PFSK-1 (cell line): ENCODE results near the gene CTXN1.

Source experiments
- FOXP2 ChIP-seq: optimal IDR thresholded peaks from 2 replicates; pipeline ENCODE3; 2011; ENCODE audit warnings: borderline replicate concordance, control low read depth, inconsistent platforms; ENCODE audit not compliant: insufficient read depth; ENCODE audit errors: extremely low read length, extremely low read depth
- POLR2AphosphoS5 ChIP-seq: IDR thresholded peaks from 2 replicates; pipeline ENCODE4 v1.6.1; 2012; ENCODE audit warnings: low read depth, mild to moderate bottlenecking, control low read depth, low read length, moderate library complexity
- SIN3A ChIP-seq: IDR thresholded peaks from 2 replicates; pipeline ENCODE4 v1.6.1; 2012; ENCODE audit warnings: mild to moderate bottlenecking, low read length, moderate library complexity, borderline replicate concordance; ENCODE audit not compliant: insufficient read depth
- TAF1 ChIP-seq: IDR thresholded peaks from 2 replicates; pipeline ENCODE4 v1.6.1; 2012; ENCODE audit warnings: low read length, control low read depth, borderline replicate concordance; ENCODE audit not compliant: insufficient read depth
- TF ChIP-seq, protein P1 (sequence below), 2 experiments: IDR thresholded peaks; 2 replicates each; pipeline versions ENCODE4 v1.6.1 to v1.8.0; 2011 to 2012; ENCODE audit warnings: low read depth in 2 of 2, low read length in 2 of 2, control low read depth in 1 of 2, inconsistent platforms in 1 of 2, mild to moderate bottlenecking in 1 of 2, moderate library complexity in 1 of 2; ENCODE audit not compliant: insufficient read depth in 1 of 2

Gene CTXN1

GRCh38 chr19:7909471-7910067 is 16.4 kb downstream of the CTXN1 start:
- no peak for TF ChIP-seq TAF1
- no peak for TF ChIP-seq POLR2AphosphoS5
- TF ChIP-seq, protein P1, sequence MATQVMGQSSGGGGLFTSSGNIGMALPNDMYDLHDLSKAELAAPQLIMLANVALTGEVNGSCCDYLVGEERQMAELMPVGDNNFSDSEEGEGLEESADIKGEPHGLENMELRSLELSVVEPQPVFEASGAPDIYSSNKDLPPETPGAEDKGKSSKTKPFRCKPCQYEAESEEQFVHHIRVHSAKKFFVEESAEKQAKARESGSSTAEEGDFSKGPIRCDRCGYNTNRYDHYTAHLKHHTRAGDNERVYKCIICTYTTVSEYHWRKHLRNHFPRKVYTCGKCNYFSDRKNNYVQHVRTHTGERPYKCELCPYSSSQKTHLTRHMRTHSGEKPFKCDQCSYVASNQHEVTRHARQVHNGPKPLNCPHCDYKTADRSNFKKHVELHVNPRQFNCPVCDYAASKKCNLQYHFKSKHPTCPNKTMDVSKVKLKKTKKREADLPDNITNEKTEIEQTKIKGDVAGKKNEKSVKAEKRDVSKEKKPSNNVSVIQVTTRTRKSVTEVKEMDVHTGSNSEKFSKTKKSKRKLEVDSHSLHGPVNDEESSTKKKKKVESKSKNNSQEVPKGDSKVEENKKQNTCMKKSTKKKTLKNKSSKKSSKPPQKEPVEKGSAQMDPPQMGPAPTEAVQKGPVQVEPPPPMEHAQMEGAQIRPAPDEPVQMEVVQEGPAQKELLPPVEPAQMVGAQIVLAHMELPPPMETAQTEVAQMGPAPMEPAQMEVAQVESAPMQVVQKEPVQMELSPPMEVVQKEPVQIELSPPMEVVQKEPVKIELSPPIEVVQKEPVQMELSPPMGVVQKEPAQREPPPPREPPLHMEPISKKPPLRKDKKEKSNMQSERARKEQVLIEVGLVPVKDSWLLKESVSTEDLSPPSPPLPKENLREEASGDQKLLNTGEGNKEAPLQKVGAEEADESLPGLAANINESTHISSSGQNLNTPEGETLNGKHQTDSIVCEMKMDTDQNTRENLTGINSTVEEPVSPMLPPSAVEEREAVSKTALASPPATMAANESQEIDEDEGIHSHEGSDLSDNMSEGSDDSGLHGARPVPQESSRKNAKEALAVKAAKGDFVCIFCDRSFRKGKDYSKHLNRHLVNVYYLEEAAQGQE (IDR thresholded peaks at IDR 0.05; ENCODE audit: insufficient read depth in 1 of 2, low read depth in 2 of 2, low read length in 2 of 2): no peak
- TF ChIP-seq FOXP2: no peak
- no peak for TF ChIP-seq SIN3A

DNA sequence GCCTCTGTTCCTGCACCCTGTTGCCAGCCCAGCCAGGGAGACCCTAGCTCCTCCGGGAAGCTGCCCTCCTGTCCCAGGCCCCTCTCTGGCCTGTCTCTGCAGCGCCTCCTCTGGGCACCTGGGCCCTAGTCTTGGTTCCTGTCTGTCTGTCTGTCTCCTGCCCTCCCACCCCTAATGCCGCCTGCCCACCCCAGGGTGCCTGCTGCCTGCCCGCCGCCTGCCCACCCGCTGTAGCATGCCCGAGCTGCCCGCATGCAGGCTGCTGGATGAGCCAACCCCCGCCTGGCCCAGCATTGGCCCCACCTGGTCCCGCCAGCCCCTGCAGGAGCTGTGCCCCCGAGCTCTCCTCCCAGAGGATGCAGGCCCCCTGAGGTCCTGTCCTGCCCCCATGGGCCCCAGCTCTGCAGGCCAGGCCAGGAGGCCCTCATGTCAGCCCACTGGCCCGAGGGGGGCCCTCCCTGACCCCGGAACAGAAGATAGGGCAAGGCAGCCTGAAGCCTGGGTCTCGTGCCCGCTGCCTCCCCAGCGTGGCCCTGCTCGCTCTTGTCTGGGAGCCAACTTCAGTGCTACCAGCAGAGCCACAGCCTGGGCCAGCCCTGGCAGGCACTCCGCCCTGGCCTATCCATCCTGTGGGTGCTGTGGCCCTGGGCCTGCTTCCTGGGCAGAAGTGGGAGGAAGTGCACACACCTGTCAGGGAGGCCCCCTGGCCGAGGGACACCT is 17.0 kb downstream of the CTXN1 start:
- TF ChIP-seq FOXP2 (no peak), POLR2AphosphoS5 (no peak), TAF1 (no peak), SIN3A (no peak)
- TF ChIP-seq, protein P1 (IDR thresholded peaks at IDR 0.05; ENCODE audit: insufficient read depth in 1 of 2, low read depth in 2 of 2, low read length in 2 of 2): no peak

- TF ChIP-seq, protein P1 (IDR thresholded peaks at IDR 0.05; ENCODE audit: insufficient read depth in 1 of 2, low read depth in 2 of 2, low read length in 2 of 2): no peak
- peak; percentile 14; the same call in 1 of the 2 replicates for TF ChIP-seq POLR2AphosphoS5
These were observed 17.7 kb downstream of the CTXN1 start for GRCh38 chr19:7908078-7908699.

DNA sequence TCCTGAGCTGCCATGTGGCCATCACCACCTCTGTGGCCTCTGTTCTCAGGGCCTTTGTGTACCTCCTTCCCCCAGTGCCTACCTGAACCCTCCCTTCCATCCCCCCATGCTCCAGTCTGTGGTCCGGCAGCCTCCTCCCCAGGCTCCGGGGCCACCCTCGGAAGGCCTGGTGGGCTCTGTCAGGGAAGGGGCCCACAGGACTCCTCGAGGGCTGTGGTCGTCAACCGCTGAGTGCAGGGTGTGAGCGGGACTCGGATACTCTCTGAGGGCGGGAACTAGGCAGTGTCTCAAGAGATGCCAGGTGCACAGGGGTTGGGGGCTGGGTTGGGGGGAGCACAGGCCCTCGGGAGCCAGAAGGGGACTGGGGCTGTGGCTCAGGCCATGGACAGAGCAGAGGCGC is 18.4 kb downstream of the CTXN1 start:
- TF ChIP-seq POLR2AphosphoS5: no peak
- TF ChIP-seq, protein P1 (IDR thresholded peaks at IDR 0.05; ENCODE audit: insufficient read depth in 1 of 2, low read depth in 2 of 2, low read length in 2 of 2): no peak
- TF ChIP-seq TAF1: no peak
- TF ChIP-seq SIN3A: no peak
- TF ChIP-seq FOXP2: no peak
